GM23248 (cell line): Measurements from ENCODE around the gene TMCO4.

Source experiments
- EZH2 ChIP-seq: fragments of 200-600 bp; sonication (generic); IDR thresholded peaks from 2 replicates; pipeline ENCODE4 v1.6.1; 2018; ENCODE audit warnings: antibody characterized with exemption, mild to moderate bottlenecking; ENCODE audit not compliant: insufficient read depth, poor library complexity, severe bottlenecking
- EZH2phosphoT487 ChIP-seq: fragments of 200-600 bp; sonication (generic); IDR thresholded peaks from 2 replicates; pipeline ENCODE4 v1.6.1; 2018; ENCODE audit warnings: antibody characterized with exemption, moderate library complexity, mild to moderate bottlenecking, low read depth; ENCODE audit not compliant: insufficient read depth

- no peak for TF ChIP-seq EZH2
- no peak for TF ChIP-seq EZH2phosphoT487
Measured at GRCh38 chr1:19705464-19705863, 94.3 kb downstream of the TMCO4 start.
